Endothelial cell of umbilical vein (primary cell): Measurements from ENCODE around the gene TADA1. TPM values are rescaled to one million over a fixed set of nuclear protein-coding genes. Genes with fewer than 3 reads are reported as not detected.

Experiments used
- BruUV-seq: library from RNA; stranded (reverse); fragments of 400-500 nt; replicated peaks from 2 replicates; lab custom pipeline; 2021; lab: Mats Ljungman, UMichigan
- CTCF ChIA-PET: fragments of 300-600, 350-600 bp; sonication (Branson Sonifier 250); formaldehyde crosslinking; loops from one replicate; lab custom pipeline; 2021; ENCODE audit warnings: antibody characterized with exemption, inconsistent platforms; lab: Charles Lee
- POLR2A ChIA-PET: fragments of 300-600, 350-600 bp; sonication (Branson Sonifier 250); formaldehyde crosslinking; loops from one replicate; lab custom pipeline; 2021; ENCODE audit warnings: antibody characterized with exemption, inconsistent platforms; lab: Charles Lee
- DNase-seq: peaks from one replicate; pipeline ENCODE4 v3.0.0-alpha.2; 2011; ENCODE audit warnings: low read depth, low spot score
- FAIRE-seq: peaks from 2 replicates; lab custom pipeline; 2011; peaks lifted over from hg19 to GRCh38; lab: Jason Lieb, UNC
- H2AFZ ChIP-seq: 2 replicates; pipeline ENCODE4 v1.6.0; 2012; ENCODE audit warnings: low read depth, low read length, control low read depth, inconsistent platforms
- H3K27ac ChIP-seq: 2 replicates; pipeline ENCODE4 v1.5.1; 2011; ENCODE audit warnings: low read depth, mild to moderate bottlenecking, control low read depth, low read length, moderate library complexity; ENCODE audit not compliant: insufficient read depth
- H3K27me3 ChIP-seq, 2 experiments: 2 replicates each; pipeline versions ENCODE4 v1.6.0 to v1.6.1; 2011; ENCODE audit warnings: low read length in 2 of 2, mixed read lengths in 1 of 2; ENCODE audit not compliant: control insufficient read depth in 2 of 2, insufficient read depth in 2 of 2
- H3K36me3 ChIP-seq, 2 experiments: 2 replicates in 1 of 2; 3 replicates in 1 of 2; pipeline ENCODE4 v1.5.1; 2011; ENCODE audit warnings: low read length in 2 of 2, mild to moderate bottlenecking in 1 of 2, moderate library complexity in 1 of 2; ENCODE audit not compliant: control insufficient read depth in 2 of 2, insufficient read depth in 2 of 2; ENCODE audit errors: extremely low read depth in 1 of 2
- H3K4me1 ChIP-seq: 3 replicates; pipeline ENCODE4 v1.5.1; 2011; ENCODE audit warnings: mild to moderate bottlenecking, low read length; ENCODE audit not compliant: control insufficient read depth, insufficient read depth; ENCODE audit errors: extremely low read depth
- H3K4me2 ChIP-seq: 2 replicates; pipeline ENCODE4 v1.6.1; 2011; ENCODE audit warnings: low read length, control low read depth, mixed read lengths; ENCODE audit not compliant: insufficient read depth
- H3K4me3 ChIP-seq, 3 experiments: fragments of 200-600 bp in 1 of 3; sonication (generic), shearing (Covaris generic) in 1 of 3; replicated peaks in 1 of 3; 2 replicates each; pipeline ENCODE4 v1.5.1; 2011 to 2016; ENCODE audit warnings: control low read depth in 3 of 3, low read length in 3 of 3, mild to moderate bottlenecking in 2 of 3, inconsistent platforms in 1 of 3, low read depth in 1 of 3, moderate library complexity in 1 of 3; ENCODE audit not compliant: insufficient read depth in 1 of 3
- H3K79me2 ChIP-seq: 2 replicates; pipeline ENCODE4 v1.6.0; 2012; ENCODE audit warnings: low read length, inconsistent platforms; ENCODE audit not compliant: control insufficient read depth, insufficient read depth
- H3K9ac ChIP-seq: replicated peaks from 2 replicates; pipeline ENCODE3; 2011; ENCODE audit warnings: low read length, control low read depth; ENCODE audit not compliant: insufficient read depth; ENCODE audit errors: extremely low read depth
- H3K9me1 ChIP-seq: replicated peaks from 3 replicates; pipeline ENCODE4 v1.6.0; 2011; ENCODE audit warnings: mild to moderate bottlenecking, low read length; ENCODE audit not compliant: control insufficient read depth, insufficient read depth; ENCODE audit errors: extremely low read depth
- H3K9me3 ChIP-seq: replicated peaks from 2 replicates; pipeline ENCODE4 v1.5.1; 2012; ENCODE audit warnings: low read length, inconsistent platforms; ENCODE audit not compliant: control insufficient read depth, insufficient read depth
- H4K20me1 ChIP-seq: replicated peaks from 2 replicates; pipeline ENCODE3; 2011; ENCODE audit warnings: mild to moderate bottlenecking, low read length; ENCODE audit not compliant: control insufficient read depth, insufficient read depth; ENCODE audit errors: extremely low read depth
- EZH2 ChIP-seq: IDR thresholded peaks from 2 replicates; pipeline ENCODE4 v1.6.1; 2012; ENCODE audit warnings: borderline replicate concordance, low read depth, mild to moderate bottlenecking, moderate library complexity, low read length, inconsistent platforms; ENCODE audit not compliant: severe bottlenecking
- FOS ChIP-seq: IDR thresholded peaks from 2 replicates; pipeline ENCODE4 v1.6.1; 2011; ENCODE audit warnings: mild to moderate bottlenecking, low read length, moderate library complexity, borderline replicate concordance; ENCODE audit not compliant: insufficient read depth
- GATA2 ChIP-seq: IDR thresholded peaks from 2 replicates; pipeline ENCODE4 v1.7.0; 2011; ENCODE audit warnings: low read depth, mild to moderate bottlenecking, moderate library complexity, mixed read lengths, low read length; ENCODE audit not compliant: insufficient read length, insufficient read depth
- JUN ChIP-seq: IDR thresholded peaks from 2 replicates; pipeline ENCODE4 v1.6.1; 2011; ENCODE audit warnings: borderline replicate concordance, low read depth; ENCODE audit not compliant: insufficient read length, insufficient read depth
- MYC ChIP-seq: IDR thresholded peaks from one replicate; pipeline ENCODE4 v1.6.1; 2011; ENCODE audit warnings: mild to moderate bottlenecking, low read depth, low read length
- POLR2A ChIP-seq: IDR thresholded peaks from 2 replicates; pipeline ENCODE4 v1.6.1; 2012; ENCODE audit warnings: low read depth, mild to moderate bottlenecking, control low read depth, low read length
- POLR2AphosphoS5 ChIP-seq: IDR thresholded peaks from 2 replicates; pipeline ENCODE4 v1.6.1; 2012; ENCODE audit warnings: low read depth, mild to moderate bottlenecking, control low read depth, low read length, moderate library complexity; ENCODE audit not compliant: insufficient read depth
- dilution Hi-C: fragments of 300-500 bp; cut with MboI; formaldehyde crosslinking; loops from one replicate; pipeline ENCODE4 v1.15.0; 2019; ENCODE audit warnings: low sequenced_read_pairs; ENCODE audit not compliant: extremely low pct_ligation_motif_present
- intact Hi-C: fragments of 100-400 bp; cut with micrococcal nuclease; formaldehyde crosslinking; loops from one replicate; pipeline ENCODE4 v1.10.0; 2022
- polyA plus RNA-seq, 4 experiments: library from polyadenylated mRNA; depleted of rRNA in 3 of 4; stranded (reverse) in 3 of 4; unstranded in 1 of 4; fragments of >200 nt; gene quantifications; 2 replicates each; pipeline versions ENCODE4 v1.2.1 to v1.2.3, GENCODE V29; 2011 to 2012; ENCODE audit warnings: missing spikeins in 1 of 4
- total RNA-seq: library from RNA; stranded (reverse); gene quantifications from 2 replicates; pipeline ENCODE4 v1.2.3, GENCODE V29; 2021
- TF ChIP-seq, protein P1 (sequence below): IDR thresholded peaks from 2 replicates; pipeline ENCODE4 v1.6.1; 2011; ENCODE audit not compliant: insufficient read depth, insufficient read length
- TF ChIP-seq, protein P2 (sequence below), 2 donors: IDR thresholded peaks; 1 replicate in 1 of 2; 2 replicates in 1 of 2; pipeline ENCODE4 v1.5.1; 2011; ENCODE audit warnings: low read length in 2 of 2, mild to moderate bottlenecking in 2 of 2, moderate library complexity in 2 of 2, control low read depth in 1 of 2, inconsistent platforms in 1 of 2, low read depth in 1 of 2; ENCODE audit not compliant: insufficient read depth in 1 of 2; ENCODE audit errors: extremely low read depth in 1 of 2

The TADA1 gene
- total and polyA plus RNA-seq, 2 donors (not counting 3 experiments of a cell fraction or from before 2014, with no cell fraction given), result 7.0 to 7.9 TPM

DNA sequence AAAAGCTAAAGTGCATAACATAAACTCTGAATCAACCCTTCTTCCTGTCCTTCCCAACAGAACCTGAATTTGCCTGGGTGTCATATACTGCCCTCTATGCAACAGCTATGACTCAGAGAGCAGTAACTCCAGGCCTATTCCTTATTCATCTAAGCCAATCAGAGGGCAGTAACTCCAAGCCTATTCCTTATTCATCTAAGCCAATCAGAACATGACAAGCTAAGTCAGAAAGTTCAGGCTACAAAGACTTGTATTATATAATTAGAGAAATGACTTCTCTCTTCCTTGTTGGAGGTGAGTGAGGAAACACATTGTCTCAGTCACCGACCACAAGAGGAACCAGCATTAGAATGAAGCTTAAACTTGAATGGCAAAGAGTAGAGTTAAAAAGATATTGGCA, 26.2 kb upstream of the TADA1 start:
- H3K4me3 ChIP-seq, result no peak overlapping the region
- dilution Hi-C loops, result no loop called here
- TF ChIP-seq POLR2AphosphoS5 (no peak), FOS (peak; percentile 39)
- no peaks in the 10 kb centered on the region for H3K79me2 ChIP-seq
- ChIA-PET POLR2A (no interaction called here), CTCF (no interaction called here)
- H3K9me3 ChIP-seq, result no peaks in the 10 kb centered on the region
- BruUV-seq, result no TSS peak
- H3K4me2 ChIP-seq, result no peak overlapping the region
- no peaks in the 10 kb centered on the region for H3K27me3 ChIP-seq
- H3K9me1 ChIP-seq, result no peaks in the 10 kb centered on the region
- no peak for FAIRE-seq
- intact Hi-C loops, result no loop called here
- no peak overlapping the region for H3K27ac ChIP-seq
- H3K4me1 ChIP-seq, result no peaks in the 10 kb centered on the region
- no peaks in the 10 kb centered on the region for H3K36me3 ChIP-seq
- no peak for DNase-seq
- no peak overlapping the region for H2AFZ ChIP-seq
- no peaks in the 10 kb centered on the region for H4K20me1 ChIP-seq
- H3K9ac ChIP-seq, result no peak overlapping the region

DNA sequence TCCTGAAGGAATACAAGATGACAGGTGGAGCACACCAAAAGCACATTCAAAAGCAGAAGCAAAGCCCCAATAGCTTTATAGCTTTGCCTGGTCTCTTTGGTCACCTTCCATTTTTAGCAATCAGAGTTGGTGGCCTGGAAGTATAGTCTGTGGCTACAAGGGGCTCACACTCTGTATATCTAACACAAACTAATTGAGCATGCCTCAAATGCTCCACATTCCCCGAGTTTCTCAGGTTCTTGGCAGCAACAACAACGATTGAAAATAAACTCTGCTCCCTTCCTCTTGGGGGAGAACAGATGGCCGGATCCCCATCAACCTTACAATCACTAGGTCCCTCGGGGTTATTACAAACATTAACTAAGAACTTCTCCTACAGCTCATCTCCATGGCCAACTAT, 24.9 kb upstream of the TADA1 start:
- H3K36me3 ChIP-seq, result no peaks in the 10 kb centered on the region
- no peak for FAIRE-seq
- no peaks in the 10 kb centered on the region for H4K20me1 ChIP-seq
- H3K79me2 ChIP-seq, result no peaks in the 10 kb centered on the region
- H3K27ac ChIP-seq, result no peak overlapping the region
- no peaks in the 10 kb centered on the region for H3K27me3 ChIP-seq
- no peak overlapping the region for H2AFZ ChIP-seq
- no peak for TF ChIP-seq POLR2A
- TF ChIP-seq FOS, result no peak
- TF ChIP-seq, protein P1, sequence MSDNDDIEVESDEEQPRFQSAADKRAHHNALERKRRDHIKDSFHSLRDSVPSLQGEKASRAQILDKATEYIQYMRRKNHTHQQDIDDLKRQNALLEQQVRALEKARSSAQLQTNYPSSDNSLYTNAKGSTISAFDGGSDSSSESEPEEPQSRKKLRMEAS, result no peak
- no peak for TF ChIP-seq JUN
- TF ChIP-seq MYC, result no peak
- TF ChIP-seq EZH2, result no peak
- no peak for TF ChIP-seq GATA2
- TF ChIP-seq, protein P2, sequence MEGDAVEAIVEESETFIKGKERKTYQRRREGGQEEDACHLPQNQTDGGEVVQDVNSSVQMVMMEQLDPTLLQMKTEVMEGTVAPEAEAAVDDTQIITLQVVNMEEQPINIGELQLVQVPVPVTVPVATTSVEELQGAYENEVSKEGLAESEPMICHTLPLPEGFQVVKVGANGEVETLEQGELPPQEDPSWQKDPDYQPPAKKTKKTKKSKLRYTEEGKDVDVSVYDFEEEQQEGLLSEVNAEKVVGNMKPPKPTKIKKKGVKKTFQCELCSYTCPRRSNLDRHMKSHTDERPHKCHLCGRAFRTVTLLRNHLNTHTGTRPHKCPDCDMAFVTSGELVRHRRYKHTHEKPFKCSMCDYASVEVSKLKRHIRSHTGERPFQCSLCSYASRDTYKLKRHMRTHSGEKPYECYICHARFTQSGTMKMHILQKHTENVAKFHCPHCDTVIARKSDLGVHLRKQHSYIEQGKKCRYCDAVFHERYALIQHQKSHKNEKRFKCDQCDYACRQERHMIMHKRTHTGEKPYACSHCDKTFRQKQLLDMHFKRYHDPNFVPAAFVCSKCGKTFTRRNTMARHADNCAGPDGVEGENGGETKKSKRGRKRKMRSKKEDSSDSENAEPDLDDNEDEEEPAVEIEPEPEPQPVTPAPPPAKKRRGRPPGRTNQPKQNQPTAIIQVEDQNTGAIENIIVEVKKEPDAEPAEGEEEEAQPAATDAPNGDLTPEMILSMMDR (IDR thresholded peaks at IDR 0.05; ENCODE audit: extremely low read depth in 1 of 2, insufficient read depth in 1 of 2, low read depth in 1 of 2, low read length in 2 of 2), result no peak
- TF ChIP-seq POLR2AphosphoS5, result no peak
- H3K4me1 ChIP-seq, result no peaks in the 10 kb centered on the region
- H3K9me1 ChIP-seq, result no peaks in the 10 kb centered on the region
- H3K9ac ChIP-seq, result no peak overlapping the region
- intact Hi-C loops (no loop called here), dilution Hi-C loops (no loop called here)
- BruUV-seq, result no TSS peak
- DNase-seq, result no peak
- H3K4me2 ChIP-seq, result no peak overlapping the region
- H3K4me3 ChIP-seq, result no peak overlapping the region
- CTCF ChIA-PET, result interaction anchor here (1.0 to 1.2 kb wide), 2 partner anchors 9 to 158 kb away, joined by 3 to 5 read pairs; no protein-coding TSS in a partner anchor
- POLR2A ChIA-PET, result no interaction called here
- H3K9me3 ChIP-seq, result no peaks in the 10 kb centered on the region
